Measurements from ENCODE around the gene ZNF497. TPM values are rescaled to one million over a fixed set of nuclear protein-coding genes. Genes with fewer than 3 reads are reported as not detected.

Gene ZNF497
- total and polyA plus RNA-seq, 2 of the 13 experiments (the other 11 are each of a cell fraction or from before 2014, with no cell fraction given): 1.5 to 1.9 TPM

DNA sequence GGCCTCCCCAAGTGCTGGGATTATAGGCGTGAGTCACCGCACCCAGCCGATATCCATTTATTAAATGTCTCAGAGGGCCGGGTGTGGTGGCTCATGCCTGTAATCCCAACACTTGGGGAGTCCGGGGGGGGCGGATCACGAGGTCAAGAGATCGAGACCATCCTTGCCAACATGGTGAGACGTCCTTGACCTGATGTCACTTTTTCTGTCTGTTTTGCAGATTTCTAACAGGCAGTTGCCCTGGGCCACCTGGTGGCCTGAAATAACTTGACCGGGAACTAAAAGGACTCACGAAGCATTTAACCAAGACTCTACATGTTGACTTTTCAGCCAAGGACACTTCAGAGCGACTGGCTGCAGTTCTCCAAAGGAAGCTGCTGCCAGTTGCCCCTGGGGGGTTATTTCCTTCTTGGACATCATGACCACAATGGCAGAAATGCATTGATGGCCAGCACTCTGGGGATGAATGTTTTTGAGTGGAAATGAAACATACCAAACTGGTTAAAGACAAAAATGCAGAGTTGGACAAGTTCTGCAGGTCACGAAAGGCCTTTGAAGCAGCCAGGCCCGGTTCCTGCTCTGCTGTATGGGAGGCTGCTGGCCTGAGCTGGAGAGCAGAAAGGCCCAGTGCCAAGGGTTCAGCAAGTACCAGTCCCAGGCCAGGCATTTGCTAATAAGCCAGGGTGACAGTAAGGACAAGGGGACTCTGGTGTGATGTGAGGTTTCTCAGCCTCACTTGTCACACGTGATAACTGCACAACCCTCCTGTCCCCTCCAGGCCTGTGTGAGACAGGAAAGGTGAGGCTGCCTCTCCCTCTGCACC lies 10.0 kb upstream of the ZNF497 start (continued):
- TF ChIP-seq, protein P1, sequence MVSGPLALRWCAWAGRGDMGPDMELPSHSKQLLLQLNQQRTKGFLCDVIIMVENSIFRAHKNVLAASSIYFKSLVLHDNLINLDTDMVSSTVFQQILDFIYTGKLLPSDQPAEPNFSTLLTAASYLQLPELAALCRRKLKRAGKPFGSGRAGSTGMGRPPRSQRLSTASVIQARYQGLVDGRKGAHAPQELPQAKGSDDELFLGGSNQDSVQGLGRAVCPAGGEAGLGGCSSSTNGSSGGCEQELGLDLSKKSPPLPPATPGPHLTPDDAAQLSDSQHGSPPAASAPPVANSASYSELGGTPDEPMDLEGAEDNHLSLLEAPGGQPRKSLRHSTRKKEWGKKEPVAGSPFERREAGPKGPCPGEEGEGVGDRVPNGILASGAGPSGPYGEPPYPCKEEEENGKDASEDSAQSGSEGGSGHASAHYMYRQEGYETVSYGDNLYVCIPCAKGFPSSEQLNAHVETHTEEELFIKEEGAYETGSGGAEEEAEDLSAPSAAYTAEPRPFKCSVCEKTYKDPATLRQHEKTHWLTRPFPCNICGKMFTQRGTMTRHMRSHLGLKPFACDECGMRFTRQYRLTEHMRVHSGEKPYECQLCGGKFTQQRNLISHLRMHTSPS (CRISPR knock-in tag; IDR thresholded peaks at IDR 0.05; ENCODE audit: low read depth): no peak
- TF ChIP-seq, protein P2, sequence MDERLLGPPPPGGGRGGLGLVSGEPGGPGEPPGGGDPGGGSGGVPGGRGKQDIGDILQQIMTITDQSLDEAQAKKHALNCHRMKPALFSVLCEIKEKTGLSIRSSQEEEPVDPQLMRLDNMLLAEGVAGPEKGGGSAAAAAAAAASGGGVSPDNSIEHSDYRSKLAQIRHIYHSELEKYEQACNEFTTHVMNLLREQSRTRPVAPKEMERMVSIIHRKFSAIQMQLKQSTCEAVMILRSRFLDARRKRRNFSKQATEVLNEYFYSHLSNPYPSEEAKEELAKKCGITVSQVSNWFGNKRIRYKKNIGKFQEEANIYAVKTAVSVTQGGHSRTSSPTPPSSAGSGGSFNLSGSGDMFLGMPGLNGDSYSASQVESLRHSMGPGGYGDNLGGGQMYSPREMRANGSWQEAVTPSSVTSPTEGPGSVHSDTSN (CRISPR knock-in tag; IDR thresholded peaks at IDR 0.05): no peak
- no peak for TF ChIP-seq DNMT3B (CRISPR knock-in tag; conservative IDR thresholded peaks at IDR 0.05)
- TF ChIP-seq ZBTB7B (CRISPR knock-in tag; IDR thresholded peaks at IDR 0.05): no peak
- no peak for TF ChIP-seq MBNL3 (CRISPR knock-in tag; conservative IDR thresholded peaks at IDR 0.05)
- no peak for TF ChIP-seq KDM6A (CRISPR knock-in tag; IDR thresholded peaks at IDR 0.05; ENCODE audit: low read depth)
- TF ChIP-seq, protein P3, sequence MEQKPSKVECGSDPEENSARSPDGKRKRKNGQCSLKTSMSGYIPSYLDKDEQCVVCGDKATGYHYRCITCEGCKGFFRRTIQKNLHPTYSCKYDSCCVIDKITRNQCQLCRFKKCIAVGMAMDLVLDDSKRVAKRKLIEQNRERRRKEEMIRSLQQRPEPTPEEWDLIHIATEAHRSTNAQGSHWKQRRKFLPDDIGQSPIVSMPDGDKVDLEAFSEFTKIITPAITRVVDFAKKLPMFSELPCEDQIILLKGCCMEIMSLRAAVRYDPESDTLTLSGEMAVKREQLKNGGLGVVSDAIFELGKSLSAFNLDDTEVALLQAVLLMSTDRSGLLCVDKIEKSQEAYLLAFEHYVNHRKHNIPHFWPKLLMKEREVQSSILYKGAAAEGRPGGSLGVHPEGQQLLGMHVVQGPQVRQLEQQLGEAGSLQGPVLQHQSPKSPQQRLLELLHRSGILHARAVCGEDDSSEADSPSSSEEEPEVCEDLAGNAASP (CRISPR knock-in tag; IDR thresholded peaks at IDR 0.05; ENCODE audit: borderline replicate concordance): peak; percentile 92; the same call in 1 of the 2 replicates
